ENCODE measurements around the gene AIG1.

Gene AIG1

GRCh38 chr6:143253586-143253985 lies 192.9 kb downstream of the AIG1 start:
- FAIRE-seq (no peak), DNase-seq (ENCODE audit: insufficient read length, low spot score) (no peak)
- TF ChIP-seq POLR2A (IDR thresholded peaks at IDR 0.05; ENCODE audit: low read depth, low read length) = no peak

DNA sequence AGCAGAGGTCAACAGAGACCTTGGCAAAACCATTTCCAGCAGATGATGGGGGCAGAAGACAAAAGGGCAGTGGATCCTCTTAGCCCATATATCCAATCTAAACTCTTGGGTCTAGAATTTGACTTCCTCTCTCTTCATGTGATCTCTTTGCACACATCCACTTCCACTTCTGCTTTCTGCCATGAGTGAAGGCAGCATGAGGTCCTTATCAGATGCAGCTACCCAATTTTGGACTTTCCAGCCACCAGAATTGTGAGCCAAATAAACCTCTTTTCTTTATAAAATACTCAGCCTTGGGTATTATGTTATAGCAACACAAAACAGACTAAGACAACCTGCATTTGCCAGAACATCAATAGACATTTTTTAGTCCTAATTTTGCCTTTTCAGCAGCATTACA lies 198.3 kb downstream of the AIG1 start:
- TF ChIP-seq POLR2A (IDR thresholded peaks at IDR 0.05; ENCODE audit: low read depth, low read length) = no peak
- no peak for DNase-seq (ENCODE audit: insufficient read length, low spot score)
- no peak for FAIRE-seq

GRCh38 chr6:143260857-143261256 lies 200.2 kb downstream of the AIG1 start:
- FAIRE-seq = no peak
- peak; percentile 6 for DNase-seq (ENCODE audit: insufficient read length, low spot score)
- TF ChIP-seq POLR2A (IDR thresholded peaks at IDR 0.05; ENCODE audit: low read depth, low read length) = no peak

- FAIRE-seq (no peak), DNase-seq (ENCODE audit: insufficient read length, low spot score) (no peak)
- TF ChIP-seq POLR2A (IDR thresholded peaks at IDR 0.05; ENCODE audit: low read depth, low read length) = no peak
Measured at GRCh38 chr6:143261899-143262436, 201.3 kb downstream of the AIG1 start.

GRCh38 chr6:143262859-143263258 lies 202.2 kb downstream of the AIG1 start:
- no peak for TF ChIP-seq POLR2A (IDR thresholded peaks at IDR 0.05; ENCODE audit: low read depth, low read length)
- no peak for FAIRE-seq
- DNase-seq (ENCODE audit: insufficient read length, low spot score) = no peak

DNA sequence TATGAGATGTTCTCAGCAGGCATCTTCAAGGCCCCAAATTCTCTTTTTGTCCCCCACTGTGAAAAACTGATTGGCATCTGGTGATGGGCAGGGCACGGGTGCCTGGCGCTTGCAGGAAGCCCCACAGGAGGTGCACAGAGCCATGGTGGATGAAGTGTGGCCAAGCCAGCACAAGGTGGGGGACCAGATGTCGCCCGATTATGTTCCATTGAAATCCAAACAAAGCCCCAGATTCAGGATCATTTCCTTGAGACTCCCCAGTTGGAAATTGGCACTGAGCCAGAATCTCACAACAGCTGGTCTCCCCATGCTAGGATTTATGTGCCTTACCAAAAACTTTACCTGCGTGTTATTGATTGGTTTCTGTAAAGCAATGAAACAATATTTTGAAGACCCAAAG lies 203.7 kb downstream of the AIG1 start:
- TF ChIP-seq POLR2A (IDR thresholded peaks at IDR 0.05; ENCODE audit: low read depth, low read length) = no peak
- DNase-seq (ENCODE audit: insufficient read length, low spot score) (no peak), FAIRE-seq (no peak)

- FAIRE-seq (no peak), DNase-seq (ENCODE audit: insufficient read length, low spot score) (no peak)
- TF ChIP-seq POLR2A (IDR thresholded peaks at IDR 0.05; ENCODE audit: low read depth, low read length) = no peak
Measured at GRCh38 chr6:143264986-143265764, 204.5 kb downstream of the AIG1 start.

DNA sequence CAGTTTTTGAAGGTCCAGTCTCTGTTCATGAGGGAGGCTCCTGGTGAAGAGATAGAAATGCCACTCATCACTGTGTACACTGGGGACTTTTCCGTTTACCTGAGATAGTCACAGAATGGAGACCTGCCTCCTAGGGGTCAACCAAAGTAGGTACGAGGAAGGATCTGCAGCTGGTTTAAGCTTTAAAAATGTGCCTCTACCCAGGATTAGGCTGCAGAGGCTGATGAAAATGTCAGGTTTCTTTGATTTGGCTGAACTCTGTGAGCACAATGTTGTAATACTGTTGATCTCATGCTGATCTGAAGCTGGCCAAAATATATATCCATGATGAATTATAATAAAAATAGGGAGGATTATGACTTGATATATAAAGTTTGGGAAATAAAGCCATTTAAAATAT lies 207.1 kb downstream of the AIG1 start:
- TF ChIP-seq POLR2A (IDR thresholded peaks at IDR 0.05; ENCODE audit: low read depth, low read length) = no peak
- FAIRE-seq (no peak), DNase-seq (ENCODE audit: insufficient read length, low spot score) (no peak)

- DNase-seq (ENCODE audit: insufficient read length, low spot score) (no peak), FAIRE-seq (no peak)
- no peak for TF ChIP-seq POLR2A (IDR thresholded peaks at IDR 0.05; ENCODE audit: low read depth, low read length)
Measured at GRCh38 chr6:143268439-143268838, 207.8 kb downstream of the AIG1 start.

DNA sequence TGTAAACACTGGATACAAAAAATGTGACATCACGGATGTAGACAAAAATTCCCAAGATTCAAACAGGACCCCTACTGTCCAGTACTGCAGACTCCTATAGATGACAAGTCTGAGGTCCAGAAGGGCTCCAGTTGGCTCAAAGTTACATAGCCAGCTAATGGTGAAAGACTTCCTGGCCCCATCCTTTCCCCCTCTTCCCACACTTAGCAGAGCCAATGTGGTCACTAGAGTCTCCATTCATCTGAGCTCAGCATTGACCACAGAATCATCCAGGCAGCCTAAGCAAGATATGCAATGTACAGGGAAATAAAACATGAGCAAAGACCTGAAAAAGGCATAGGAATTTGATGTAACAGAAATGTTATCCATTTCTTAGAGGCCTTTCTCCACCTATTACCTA lies 209.3 kb downstream of the AIG1 start:
- FAIRE-seq = no peak
- no peak for TF ChIP-seq POLR2A (IDR thresholded peaks at IDR 0.05; ENCODE audit: low read depth, low read length)
- DNase-seq (ENCODE audit: insufficient read length, low spot score) = no peak

- no peak for DNase-seq (ENCODE audit: insufficient read length, low spot score)
- FAIRE-seq = no peak
- no peak for TF ChIP-seq POLR2A (IDR thresholded peaks at IDR 0.05; ENCODE audit: low read depth, low read length)
Measured at GRCh38 chr6:143271024-143271423, 210.3 kb downstream of the AIG1 start.

GRCh38 chr6:143276436-143276835 lies 215.7 kb downstream of the AIG1 start:
- no peak for TF ChIP-seq POLR2A (IDR thresholded peaks at IDR 0.05; ENCODE audit: low read depth, low read length)
- no peak for DNase-seq (ENCODE audit: insufficient read length, low spot score)
- no peak for FAIRE-seq

- no peak for TF ChIP-seq POLR2A (IDR thresholded peaks at IDR 0.05; ENCODE audit: low read depth, low read length)
- FAIRE-seq (no peak), DNase-seq (ENCODE audit: insufficient read length, low spot score) (no peak)
Measured at GRCh38 chr6:143279385-143279784, 218.7 kb downstream of the AIG1 start.

DNA sequence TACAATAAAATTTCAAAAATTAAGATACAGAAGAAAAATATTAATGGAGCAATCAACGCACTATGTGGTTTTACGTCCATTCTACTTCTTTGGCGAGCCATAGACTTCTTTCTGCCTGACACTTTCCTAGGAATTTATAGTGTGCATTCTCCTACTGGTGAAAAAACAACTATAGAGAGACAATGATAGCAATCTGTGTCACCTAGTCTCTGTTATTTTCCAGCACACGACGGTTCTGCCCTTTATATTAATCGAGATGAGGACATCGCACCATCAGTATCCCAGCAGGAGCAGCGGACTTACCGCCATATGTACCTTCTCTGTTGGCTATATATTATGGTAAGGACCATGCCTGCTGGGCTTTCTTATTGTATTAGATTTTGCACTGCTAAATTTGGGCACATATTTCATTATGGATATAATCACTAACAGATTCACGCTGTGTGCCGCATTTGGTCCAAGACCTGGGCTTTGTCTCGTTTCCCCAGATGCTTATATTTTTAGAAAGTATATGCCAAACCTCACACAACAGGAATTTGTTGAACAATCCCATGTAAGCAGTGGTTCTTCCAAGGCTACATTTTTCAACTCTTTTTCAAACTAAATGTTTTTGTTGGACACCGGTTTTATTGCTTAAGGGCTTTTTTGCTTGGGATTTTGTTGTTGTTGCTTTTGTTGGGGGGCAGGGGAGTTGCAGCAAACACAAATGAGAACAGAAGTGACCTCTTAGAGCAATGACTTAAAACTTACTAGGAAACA lies 223.4 kb downstream of the AIG1 start:
- FAIRE-seq = no peak
- no peak for TF ChIP-seq POLR2A (IDR thresholded peaks at IDR 0.05; ENCODE audit: low read depth, low read length)
- DNase-seq (ENCODE audit: insufficient read length, low spot score) = no peak
